Stimulated activated CD4-positive, alpha-beta T cell treated with anti-CD3 and anti-CD28 coated beads, TNF-alpha, amount 100 ng/mL, for 4 hours (primary cell): ENCODE measurements around the gene ENDOG.
A peak's percentile ranks its signal among the peaks of the same experiment; 100 is the strongest.
"Not testable (repeated sequence)": the region's sequence is repeated elsewhere in the genome, so short reads cannot be mapped to it uniquely, and the experiment has no call there.

Experiments
- DNase-seq, 3 experiments: peaks; one replicate each; pipeline ENCODE4 v3.0.0-alpha.2; 2020; ENCODE audit warnings: low read depth in 3 of 3

The ENDOG gene

GRCh38 chr9:128862401-128862851 lies 44.1 kb downstream of the ENDOG start:
- no peak for DNase-seq

GRCh38 chr9:128863647-128864046 lies 45.3 kb downstream of the ENDOG start:
- peak; percentile 71 to 86 (median 77) for DNase-seq

GRCh38 chr9:128870128-128870940 lies 52.0 kb downstream of the ENDOG start:
- no peak for DNase-seq

- DNase-seq, result not testable (repeated sequence)
These were observed 52.6 kb downstream of the ENDOG start for GRCh38 chr9:128870941-128871265.
